ENCODE results near the gene ADRA2B. TPM values are rescaled to one million over a fixed set of nuclear protein-coding genes. Genes with fewer than 3 reads are reported as not detected.
A peak's percentile ranks its signal among the peaks of the same experiment; 100 is the strongest.

ADRA2B gene
- total and polyA plus RNA-seq, 12 donors, result 1.5 to 7.3 (median 3.4) TPM

DNA sequence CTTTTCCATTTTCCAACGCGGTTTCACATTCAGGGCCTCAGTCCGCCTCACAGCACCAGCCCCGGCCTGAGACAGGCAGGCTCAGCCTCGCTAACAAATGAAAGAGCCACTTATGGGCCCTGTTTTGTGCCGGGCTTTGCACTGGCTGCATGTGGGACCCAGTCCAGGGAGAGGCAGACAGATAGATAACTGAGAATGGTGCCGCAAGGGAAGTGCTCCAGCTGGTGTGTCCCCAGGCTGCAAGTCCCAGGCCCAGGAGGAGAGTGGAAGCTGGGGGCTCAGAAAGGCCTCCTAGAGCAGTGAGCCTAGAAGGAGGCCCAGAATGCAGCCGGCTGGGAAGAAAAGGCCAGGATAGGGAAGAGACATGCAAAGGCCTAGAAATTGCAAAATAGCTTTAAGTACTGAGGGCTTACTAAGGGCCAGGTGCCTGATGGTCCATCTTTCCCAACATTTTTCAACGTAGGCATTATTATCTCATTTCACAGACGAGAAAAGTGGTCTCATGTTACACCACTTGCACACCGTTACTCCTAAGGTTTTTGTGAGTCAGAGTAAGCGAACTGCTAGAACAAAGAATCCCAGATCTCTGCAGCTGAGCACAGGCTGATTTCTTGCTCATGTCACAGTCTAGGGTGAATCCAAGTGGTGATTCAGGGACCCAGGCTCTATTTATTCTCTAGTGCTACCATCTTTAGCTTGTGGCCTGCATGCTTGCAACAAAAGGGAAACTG lies 26.0 kb downstream of the ADRA2B start:
- TF ChIP-seq, protein P1, sequence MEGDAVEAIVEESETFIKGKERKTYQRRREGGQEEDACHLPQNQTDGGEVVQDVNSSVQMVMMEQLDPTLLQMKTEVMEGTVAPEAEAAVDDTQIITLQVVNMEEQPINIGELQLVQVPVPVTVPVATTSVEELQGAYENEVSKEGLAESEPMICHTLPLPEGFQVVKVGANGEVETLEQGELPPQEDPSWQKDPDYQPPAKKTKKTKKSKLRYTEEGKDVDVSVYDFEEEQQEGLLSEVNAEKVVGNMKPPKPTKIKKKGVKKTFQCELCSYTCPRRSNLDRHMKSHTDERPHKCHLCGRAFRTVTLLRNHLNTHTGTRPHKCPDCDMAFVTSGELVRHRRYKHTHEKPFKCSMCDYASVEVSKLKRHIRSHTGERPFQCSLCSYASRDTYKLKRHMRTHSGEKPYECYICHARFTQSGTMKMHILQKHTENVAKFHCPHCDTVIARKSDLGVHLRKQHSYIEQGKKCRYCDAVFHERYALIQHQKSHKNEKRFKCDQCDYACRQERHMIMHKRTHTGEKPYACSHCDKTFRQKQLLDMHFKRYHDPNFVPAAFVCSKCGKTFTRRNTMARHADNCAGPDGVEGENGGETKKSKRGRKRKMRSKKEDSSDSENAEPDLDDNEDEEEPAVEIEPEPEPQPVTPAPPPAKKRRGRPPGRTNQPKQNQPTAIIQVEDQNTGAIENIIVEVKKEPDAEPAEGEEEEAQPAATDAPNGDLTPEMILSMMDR (IDR thresholded peaks at IDR 0.05), result no peak
- 79% methylated on average over 12 of the region's 12 CpGs for WGBS, 2 donors
- H3K9me3 ChIP-seq, result no peaks in the 10 kb centered on the region
- ATAC-seq, result peak in 6 of 8 donors; percentile 23 to 61 (median 42)
- no peak for DNase-seq
- intact Hi-C loops (cut with DNase I), result no loop called here
- no peaks in the 10 kb centered on the region for H3K27me3 ChIP-seq
- peaks cover 9 to 48% (median 25%) of the 10 kb centered on the region in 9 donors for H3K4me1 ChIP-seq
- H3K4me3 ChIP-seq, result no peak overlapping the region
- no peaks in the 10 kb centered on the region for H3K36me3 ChIP-seq
- peak overlapping the region in 5 of 10 donors; percentile 38 to 64 (median 51) for H3K27ac ChIP-seq

DNA sequence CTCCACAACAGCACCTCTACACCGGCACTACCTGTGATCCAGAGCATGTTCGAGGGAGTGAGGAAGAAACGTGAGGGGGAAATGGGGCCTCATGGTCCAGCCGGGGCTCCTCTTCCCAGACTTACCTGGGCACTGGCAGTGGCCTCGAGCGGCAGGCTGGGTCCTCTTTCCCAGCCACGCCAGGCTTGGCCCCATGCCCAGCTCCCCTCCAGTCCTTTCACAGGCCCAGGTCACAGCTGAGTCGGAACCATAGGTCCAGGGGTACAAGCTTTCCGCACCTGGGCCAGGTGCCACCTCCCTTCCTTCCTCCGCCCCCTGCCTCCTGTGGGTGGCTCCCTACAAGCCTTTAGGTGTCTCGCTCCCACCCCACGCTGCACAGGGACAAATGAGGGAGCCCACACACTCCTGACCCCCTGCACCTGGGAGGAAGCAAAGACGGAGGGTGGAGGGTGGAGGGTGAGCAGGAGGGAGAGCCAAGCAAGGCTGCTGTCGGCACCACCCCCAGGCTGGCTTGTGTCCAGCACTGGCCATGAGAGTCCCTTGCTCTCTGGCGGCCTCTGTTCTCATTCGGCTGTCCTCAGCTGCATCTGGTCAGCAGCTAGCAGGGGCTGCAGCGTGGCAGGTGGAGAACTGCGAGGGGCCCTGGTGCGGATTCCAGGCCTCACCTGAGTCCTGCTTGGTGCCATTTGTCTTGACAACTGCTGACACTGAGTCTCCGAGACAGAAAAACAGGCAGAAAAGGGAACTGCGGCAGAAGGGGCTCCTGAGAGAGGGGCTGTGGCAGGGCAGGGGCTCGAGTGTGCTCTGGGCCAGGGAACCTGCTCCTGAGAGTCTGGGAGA lies 26.8 kb downstream of the ADRA2B start:
- peak overlapping the region in 5 of 10 donors; percentile 38 to 64 (median 51) for H3K27ac ChIP-seq
- H3K27me3 ChIP-seq, result no peaks in the 10 kb centered on the region
- DNase-seq (peak; percentile 42 to 72), ATAC-seq (peak; percentile 35 to 73 (median 56))
- no peaks in the 10 kb centered on the region for H3K36me3 ChIP-seq
- intact Hi-C loops (cut with DNase I), result no loop called here
- no peaks in the 10 kb centered on the region for H3K9me3 ChIP-seq
- TF ChIP-seq, protein P1 (IDR thresholded peaks at IDR 0.05), result no peak
- H3K4me3 ChIP-seq, result no peak overlapping the region
- peaks cover 10 to 47% (median 32%) of the 10 kb centered on the region in 9 donors for H3K4me1 ChIP-seq
- 69 to 73% methylated on average over 22 of the region's 22 CpGs for WGBS, 2 donors

DNA sequence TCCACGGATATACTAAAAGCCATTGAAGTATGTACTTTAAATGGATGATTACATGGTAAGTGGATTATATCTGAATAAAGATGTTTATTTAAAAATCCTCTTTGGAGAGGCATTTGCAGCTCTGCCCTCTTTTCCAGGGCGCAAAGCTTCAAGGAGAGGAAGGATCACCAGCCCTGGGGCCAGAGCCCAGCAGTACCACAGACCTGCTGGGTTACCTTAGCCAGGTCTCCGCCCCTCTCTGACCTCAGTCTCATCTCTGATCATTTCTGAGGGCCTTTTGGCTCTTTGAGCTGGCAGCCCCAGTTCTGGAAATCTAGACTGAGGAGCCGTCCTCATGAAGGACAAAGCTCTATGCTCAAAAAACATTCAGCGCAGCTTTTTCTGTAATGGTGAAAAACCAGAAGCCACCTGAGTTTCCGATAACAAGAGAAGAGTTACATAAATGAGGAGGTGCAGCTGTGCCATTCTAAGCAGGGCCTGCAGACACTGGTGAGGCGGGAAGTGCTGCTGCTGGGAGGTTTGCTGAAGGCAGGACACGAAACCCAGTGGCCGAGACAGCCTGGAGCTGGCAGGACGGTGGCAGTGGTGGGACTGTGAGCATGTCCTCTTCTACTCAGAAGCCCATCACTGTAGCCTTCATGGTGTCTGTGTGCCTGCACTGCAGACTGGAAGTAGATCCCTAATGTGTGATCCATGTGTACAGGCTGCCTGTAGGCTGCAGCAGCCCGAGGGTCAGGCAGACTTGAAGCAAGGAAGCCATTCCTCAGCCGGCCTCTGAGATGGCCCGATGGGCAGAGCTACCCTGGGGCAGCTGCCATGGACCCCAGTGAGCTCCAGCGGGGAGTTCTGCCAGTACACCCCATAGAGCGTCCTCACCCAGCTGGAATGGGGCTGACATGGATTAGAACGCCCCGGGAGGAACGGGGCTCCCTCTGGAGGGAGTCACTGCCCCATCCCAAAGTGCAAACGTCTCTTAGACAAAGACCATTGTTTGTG lies 27.7 kb downstream of the ADRA2B start:
- TF ChIP-seq, protein P1 (IDR thresholded peaks at IDR 0.05), result no peak
- no peaks in the 10 kb centered on the region for H3K9me3 ChIP-seq
- WGBS, 2 donors, result 86% methylated on average over 19 of the region's 19 CpGs
- H3K27me3 ChIP-seq, result no peaks in the 10 kb centered on the region
- intact Hi-C loops (cut with DNase I), result no loop called here
- DNase-seq, result no peak
- H3K4me3 ChIP-seq, result no peak overlapping the region
- no peak overlapping the region for H3K27ac ChIP-seq
- no peak for ATAC-seq
- no peaks in the 10 kb centered on the region for H3K36me3 ChIP-seq
- peaks cover 19 to 54% (median 42%) of the 10 kb centered on the region in 9 donors for H3K4me1 ChIP-seq

Data from heart right ventricle (tissue), 16 donors.